ENCODE measurements around the gene PARD6G. TPM values are rescaled to one million over a fixed set of nuclear protein-coding genes. Genes with fewer than 3 reads are reported as not detected.

PARD6G gene
- total RNA-seq, 1 experiment from 2014 or later: 13.0 TPM

GRCh38 chr18:80167931-80168330 lies 79.4 kb downstream of the PARD6G start:
- POLR2A ChIA-PET: no interaction called here
- Mint-ChIP-seq H3K27me3 (ENCODE audit: low read depth) (peaks cover 4% of the 10 kb centered on the region), H3K4me1 (no peaks in the 10 kb centered on the region; the same call in 1 of the 2 replicates), H3K9me3 (peaks cover 35% of the 10 kb centered on the region), H3K4me3 (no peak overlapping the region), H3K36me3 (peaks cover 30% of the 10 kb centered on the region), H3K27ac (no peak overlapping the region)
- CTCF ChIA-PET: interaction anchor here (0.8 to 1.2 kb wide), 3 partner anchors 8 to 80 kb away, joined by 3 read pairs; partner anchors contain the start of gene PARD6G
- ATAC-seq (no peak), DNase-seq (ENCODE audit: low spot score) (no peak)
- no peak for TF ChIP-seq ZNF232 (CRISPR knock-in tag; IDR thresholded peaks at IDR 0.05)
- no peak for TF ChIP-seq NR1H2 (CRISPR knock-in tag; IDR thresholded peaks at IDR 0.05)
- TF ChIP-seq TP53 (CRISPR knock-in tag; IDR thresholded peaks at IDR 0.05): no peak
- TF ChIP-seq ZNF138 (CRISPR knock-in tag; conservative IDR thresholded peaks at IDR 0.05): no peak
- TF ChIP-seq EMX1 (CRISPR knock-in tag; IDR thresholded peaks at IDR 0.05): no peak
- no peak for TF ChIP-seq IRF1 (CRISPR knock-in tag; IDR thresholded peaks at IDR 0.05)
- no peak for TF ChIP-seq TCF7 (CRISPR knock-in tag; IDR thresholded peaks at IDR 0.05; ENCODE audit: low read depth)
- TF ChIP-seq NR3C1 (CRISPR knock-in tag; conservative IDR thresholded peaks at IDR 0.05; ENCODE audit: low read depth): no peak
- TF ChIP-seq TEAD4 (CRISPR knock-in tag; IDR thresholded peaks at IDR 0.05): no peak
- TF ChIP-seq JUN (CRISPR knock-in tag; IDR thresholded peaks at IDR 0.05): no peak
- no peak for TF ChIP-seq ERG (CRISPR knock-in tag; IDR thresholded peaks at IDR 0.05)
- TF ChIP-seq FOXP1 (CRISPR knock-in tag; IDR thresholded peaks at IDR 0.05; ENCODE audit: borderline replicate concordance): no peak
- TF ChIP-seq NFE2L1 (CRISPR knock-in tag; IDR thresholded peaks at IDR 0.05): no peak
- no peak for TF ChIP-seq ZNF219 (CRISPR knock-in tag; IDR thresholded peaks at IDR 0.05; ENCODE audit: borderline replicate concordance)
- TF ChIP-seq PRDM15 (CRISPR knock-in tag; IDR thresholded peaks at IDR 0.05): no peak

- no peak overlapping the region for H3K27ac Mint-ChIP-seq
- CTCF ChIA-PET: interaction anchor here (0.8 to 1.2 kb wide), 3 partner anchors 7 to 80 kb away, joined by 3 read pairs; partner anchors contain the start of gene PARD6G
- no peak for ATAC-seq
Observed at GRCh38 chr18:80167331-80167730, 80.0 kb downstream of the PARD6G start.

GRCh38 chr18:80166725-80167124 lies 80.6 kb downstream of the PARD6G start:
- POLR2A ChIA-PET: no interaction called here
- CTCF ChIA-PET: no interaction called here
- no peak for TF ChIP-seq USF2 (CRISPR knock-in tag; IDR thresholded peaks at IDR 0.05)

More at GRCh38 chr18:80167331-80167730, 80.0 kb downstream of the PARD6G start:
- Mint-ChIP-seq H3K4me1 (no peaks in the 10 kb centered on the region; the same call in 1 of the 2 replicates), H3K27me3 (ENCODE audit: low read depth) (peaks cover 4% of the 10 kb centered on the region), H3K4me3 (no peak overlapping the region), H3K9me3 (peaks cover 41% of the 10 kb centered on the region), H3K36me3 (peaks cover 36% of the 10 kb centered on the region)
- TF ChIP-seq ZNF396 (CRISPR knock-in tag; IDR thresholded peaks at IDR 0.05; ENCODE audit: borderline replicate concordance) (no peak), E2F5 (CRISPR knock-in tag; IDR thresholded peaks at IDR 0.05) (no peak)
- no peak for DNase-seq (ENCODE audit: low spot score)
- POLR2A ChIA-PET: no interaction called here

More at GRCh38 chr18:80166725-80167124, 80.6 kb downstream of the PARD6G start:
- H3K4me3 Mint-ChIP-seq: no peak overlapping the region
- ATAC-seq (no peak), DNase-seq (ENCODE audit: low spot score) (no peak)
- H3K27me3 Mint-ChIP-seq (ENCODE audit: low read depth): peaks cover 4% of the 10 kb centered on the region
- no peak overlapping the region for H3K27ac Mint-ChIP-seq
- H3K9me3 Mint-ChIP-seq: peaks cover 42% of the 10 kb centered on the region
- peaks cover 42% of the 10 kb centered on the region for H3K36me3 Mint-ChIP-seq
- H3K4me1 Mint-ChIP-seq: no peaks in the 10 kb centered on the region; the same call in 1 of the 2 replicates
